ENCODE measurements around the gene LAG3.

The LAG3 gene

GRCh38 chr12:6757028-6757690 is 15.2 kb upstream of the LAG3 start:
- H3K27me3 ChIP-seq (ENCODE audit: insufficient read depth, low read depth, severe bottlenecking): no peaks in the 10 kb centered on the region
- TF ChIP-seq CTCF (IDR thresholded peaks at IDR 0.05; ENCODE audit: low read depth, low read length): no peak
- peaks cover 4% of the 10 kb centered on the region for H3K36me3 ChIP-seq
- DNase-seq: no peak
- H3K27ac ChIP-seq: peak overlapping the region; percentile 30
- no peaks in the 10 kb centered on the region for H3K9me3 ChIP-seq (ENCODE audit: severe bottlenecking)
- H3K4me3 ChIP-seq (ENCODE audit: low read depth, low read length): no peak overlapping the region

- no peaks in the 10 kb centered on the region for H3K36me3 ChIP-seq
- H3K4me3 ChIP-seq (ENCODE audit: low read depth, low read length): peak overlapping the region; percentile 25
- peak overlapping the region; percentile 81 for H3K27ac ChIP-seq
- H3K9me3 ChIP-seq (ENCODE audit: severe bottlenecking): no peaks in the 10 kb centered on the region
- TF ChIP-seq CTCF (IDR thresholded peaks at IDR 0.05; ENCODE audit: low read depth, low read length): no peak
- no peaks in the 10 kb centered on the region for H3K27me3 ChIP-seq (ENCODE audit: insufficient read depth, low read depth, severe bottlenecking)
- peak; percentile 92 for DNase-seq
Observed at GRCh38 chr12:6758506-6759095, 13.7 kb upstream of the LAG3 start.

- peak overlapping the region; percentile 12; the same call in 1 of the 2 replicates for H3K4me3 ChIP-seq (ENCODE audit: low read depth, low read length)
- peak; percentile 81 for DNase-seq
- H3K36me3 ChIP-seq: no peaks in the 10 kb centered on the region
- H3K27ac ChIP-seq: peak overlapping the region; percentile 81
- no peak for TF ChIP-seq CTCF (IDR thresholded peaks at IDR 0.05; ENCODE audit: low read depth, low read length)
- H3K27me3 ChIP-seq (ENCODE audit: insufficient read depth, low read depth, severe bottlenecking): no peaks in the 10 kb centered on the region
- no peaks in the 10 kb centered on the region for H3K9me3 ChIP-seq (ENCODE audit: severe bottlenecking)
Observed at GRCh38 chr12:6759741-6760140, 12.6 kb upstream of the LAG3 start.

GRCh38 chr12:6763380-6763779 is 8.9 kb upstream of the LAG3 start:
- H3K4me3 ChIP-seq (ENCODE audit: low read depth, low read length): no peak overlapping the region
- peaks cover 13% of the 10 kb centered on the region for H3K36me3 ChIP-seq
- TF ChIP-seq CTCF (IDR thresholded peaks at IDR 0.05; ENCODE audit: low read depth, low read length): no peak
- H3K9me3 ChIP-seq (ENCODE audit: severe bottlenecking): no peaks in the 10 kb centered on the region
- H3K27ac ChIP-seq: peak overlapping the region; percentile 84
- DNase-seq: no peak
- H3K27me3 ChIP-seq (ENCODE audit: insufficient read depth, low read depth, severe bottlenecking): no peaks in the 10 kb centered on the region

GRCh38 chr12:6764011-6764828 is 8.1 kb upstream of the LAG3 start:
- DNase-seq: peak; percentile 99
- H3K36me3 ChIP-seq: peaks cover 14% of the 10 kb centered on the region
- H3K4me3 ChIP-seq (ENCODE audit: low read depth, low read length): peak overlapping the region; percentile 15
- no peaks in the 10 kb centered on the region for H3K9me3 ChIP-seq (ENCODE audit: severe bottlenecking)
- TF ChIP-seq CTCF (IDR thresholded peaks at IDR 0.05; ENCODE audit: low read depth, low read length): no peak
- no peaks in the 10 kb centered on the region for H3K27me3 ChIP-seq (ENCODE audit: insufficient read depth, low read depth, severe bottlenecking)
- H3K27ac ChIP-seq: peak overlapping the region; percentile 96

Measured in WERI-Rb-1 (cell line).